IMR-90 (cell line): ENCODE results near the gene VDAC2. TPM values are rescaled to one million over a fixed set of nuclear protein-coding genes. Genes with fewer than 3 reads are reported as not detected.

Experiments used
- ATAC-seq: fragments of 200-7000 bp; cut with Tn5 transposase; 2 replicates; pipeline ENCODE4 v1.9.1; 2020; ENCODE audit warnings: low read depth, mild to moderate bottlenecking, moderate library complexity
- BruUV-seq: library from RNA; stranded (reverse); fragments of 400-500 nt; replicated peaks from 2 replicates; lab custom pipeline; 2021; lab: Mats Ljungman, UMichigan
- CTCF ChIA-PET: fragments of 300-600 bp; formaldehyde crosslinking; extraction: SDS; loops from one replicate; lab custom pipeline; 2021; ENCODE audit warnings: antibody characterized with exemption; lab: Yijun Ruan, JAX
- POLR2A ChIA-PET: fragments of 300-600 bp; sonication (Branson Sonifier 250); formaldehyde crosslinking; loops from one replicate; lab custom pipeline; 2022; ENCODE audit warnings: antibody characterized with exemption; ENCODE audit not compliant: unreplicated experiment; lab: Charles Lee
- DNase-seq: peaks from one replicate; pipeline ENCODE4 v3.0.0; 2013
- H2AFZ ChIP-seq: replicated peaks from 2 replicates; pipeline ENCODE3; 2013; ENCODE audit warnings: low read length, mild to moderate bottlenecking; ENCODE audit not compliant: poor library complexity
- H2AK5ac ChIP-seq: 2 replicates; pipeline ENCODE4 v1.6.1; 2013; ENCODE audit warnings: low read depth, low read length, inconsistent platforms
- H2AK9ac ChIP-seq: replicated peaks from 2 replicates; pipeline ENCODE3; 2013; ENCODE audit warnings: mild to moderate bottlenecking, low read depth, low read length, moderate library complexity; ENCODE audit not compliant: poor library complexity
- H2BK120ac ChIP-seq: 2 replicates; pipeline ENCODE4 v1.6.1; 2013; ENCODE audit warnings: low read depth, low read length, inconsistent platforms
- H2BK15ac ChIP-seq: 3 replicates; pipeline ENCODE4 v1.6.1; 2013; ENCODE audit warnings: low read depth, low read length, inconsistent platforms
- H2BK20ac ChIP-seq: 2 replicates; pipeline ENCODE4 v1.6.1; 2013; ENCODE audit warnings: low read depth, mild to moderate bottlenecking, inconsistent platforms, low read length, moderate library complexity
- H2BK5ac ChIP-seq: 2 replicates; pipeline ENCODE4 v1.6.1; 2013; ENCODE audit warnings: mild to moderate bottlenecking, low read depth, low read length, inconsistent platforms; ENCODE audit not compliant: poor library complexity, severe bottlenecking
- H3K14ac ChIP-seq: replicated peaks from 2 replicates; pipeline ENCODE4 v1.6.1; 2013; ENCODE audit warnings: low read depth, low read length, inconsistent platforms
- H3K18ac ChIP-seq: 2 replicates; pipeline ENCODE4 v1.6.1; 2013; ENCODE audit warnings: low read depth, low read length, control low read depth
- H3K23ac ChIP-seq: 2 replicates; pipeline ENCODE4 v1.6.1; 2013; ENCODE audit warnings: low read depth, low read length, inconsistent platforms
- H3K27ac ChIP-seq: 2 replicates; pipeline ENCODE4 v1.5.1; 2013; ENCODE audit warnings: mild to moderate bottlenecking, control low read depth, low read length; ENCODE audit not compliant: insufficient read depth
- H3K27me3 ChIP-seq: 2 replicates; pipeline ENCODE4 v1.6.1; 2013; ENCODE audit warnings: low read length; ENCODE audit not compliant: control insufficient read depth, insufficient read depth
- H3K36me3 ChIP-seq: 2 replicates; pipeline ENCODE4 v1.6.1; 2013; ENCODE audit warnings: low read length, mixed read lengths; ENCODE audit not compliant: control insufficient read depth, insufficient read depth
- H3K4ac ChIP-seq: 2 replicates; pipeline ENCODE4 v1.6.1; 2013; ENCODE audit warnings: low read depth, low read length, inconsistent platforms
- H3K4me1 ChIP-seq: 2 replicates; pipeline ENCODE4 v1.6.1; 2013; ENCODE audit warnings: low read length, mixed read lengths; ENCODE audit not compliant: control insufficient read depth, insufficient read depth
- H3K4me2 ChIP-seq: 2 replicates; pipeline ENCODE4 v1.6.1; 2013; ENCODE audit warnings: low read depth, mild to moderate bottlenecking, control low read depth, low read length, moderate library complexity
- H3K4me3 ChIP-seq: 2 replicates; pipeline ENCODE4 v1.5.1; 2013; ENCODE audit warnings: low read depth, mild to moderate bottlenecking, control low read depth, low read length, moderate library complexity; ENCODE audit not compliant: insufficient read depth
- H3K56ac ChIP-seq: 2 replicates; pipeline ENCODE4 v1.6.1; 2013; ENCODE audit warnings: low read length, inconsistent platforms; ENCODE audit not compliant: insufficient read depth; ENCODE audit errors: extremely low read depth
- H3K79me1 ChIP-seq, 2 experiments: 2 replicates each; pipeline ENCODE4 v1.6.1; 2013; ENCODE audit warnings: low read length in 2 of 2, inconsistent platforms in 1 of 2, low read depth in 1 of 2
- H3K9ac ChIP-seq: 2 replicates; pipeline ENCODE4 v1.6.1; 2013; ENCODE audit warnings: low read depth, low read length, control low read depth
- H3K9me1 ChIP-seq: 2 replicates; pipeline ENCODE4 v1.6.1; 2013; ENCODE audit warnings: low read length, inconsistent platforms; ENCODE audit not compliant: insufficient read depth
- H3K9me3 ChIP-seq: 2 replicates; pipeline ENCODE4 v1.6.1; 2013; ENCODE audit warnings: low read length; ENCODE audit not compliant: control insufficient read depth, insufficient read depth
- H4K20me1 ChIP-seq: 2 replicates; pipeline ENCODE4 v1.6.1; 2013; ENCODE audit warnings: low read length, inconsistent platforms; ENCODE audit not compliant: insufficient read depth
- H4K5ac ChIP-seq: 2 replicates; pipeline ENCODE4 v1.6.1; 2013; ENCODE audit warnings: mild to moderate bottlenecking, low read depth, low read length, control low read depth
- H4K8ac ChIP-seq, 2 experiments: 2 replicates each; pipeline ENCODE4 v1.6.1; 2013; ENCODE audit warnings: low read depth in 2 of 2, low read length in 2 of 2, control low read depth in 1 of 2, inconsistent platforms in 1 of 2
- H4K91ac ChIP-seq: 2 replicates; pipeline ENCODE4 v1.6.1; 2013; ENCODE audit warnings: low read depth, low read length, inconsistent platforms; ENCODE audit not compliant: insufficient read depth
- NFE2L2 ChIP-seq: fragments of 150-350 bp; IDR thresholded peaks from 2 replicates; pipeline ENCODE4 v1.6.1; 2016; ENCODE audit warnings: low read depth, mild to moderate bottlenecking, low read length
- POLR2A ChIP-seq: IDR thresholded peaks from 2 replicates; pipeline ENCODE4 v1.6.1; 2012; ENCODE audit warnings: mild to moderate bottlenecking, low read depth, low read length
- WGBS, 2 experiments: methylation state at CpG; one replicate each; pipeline versions ENCODE4 v1.1.5 to v1.1.7; 2013; ENCODE audit warnings: missing lambda C conversion rate in 2 of 2; ENCODE audit not compliant: insufficient read length in 1 of 2; ENCODE audit errors: extremely low coverage in 2 of 2; 5-methylcytosine and 5-hydroxymethylcytosine counted together
- dilution Hi-C: fragments of 300-500 bp; cut with HindIII; formaldehyde crosslinking; loops from one replicate; pipeline ENCODE4 v1.14.3; 2018; ENCODE audit warnings: low sequenced_read_pairs; ENCODE audit not compliant: unreplicated experiment
- in situ Hi-C: fragments of 300-500 bp; cut with MboI; formaldehyde crosslinking; loops from 3 replicates; pipeline ENCODE4 v1.14.3; 2019; ENCODE audit warnings: low sequenced_read_pairs, inconsistent platforms, mixed read lengths
- intact Hi-C: fragments of 100-400 bp; cut with micrococcal nuclease; formaldehyde crosslinking; loops from 2 replicates; pipeline ENCODE4 v1.10.0; 2022
- polyA plus RNA-seq, 3 experiments: library from polyadenylated mRNA; depleted of rRNA; stranded (reverse); fragments of >200 nt; gene quantifications; 2 replicates each; pipeline ENCODE4 v1.2.3, GENCODE V29; 2012; ENCODE audit warnings: low replicate concordance in 1 of 3
- total RNA-seq: library from RNA; depleted of rRNA; stranded (reverse); fragments of >200 nt; gene quantifications from 2 replicates; pipeline ENCODE4 v1.2.3, GENCODE V29; 2012
- TF ChIP-seq, protein P1 (sequence below): fragments of 150-350 bp; IDR thresholded peaks from 2 replicates; pipeline ENCODE4 v1.6.1; 2016; ENCODE audit warnings: low read depth, mild to moderate bottlenecking, low read length, moderate library complexity, borderline replicate concordance
- TF ChIP-seq, protein P2 (sequence below): fragments of 150-350 bp; IDR thresholded peaks from 2 replicates; pipeline ENCODE4 v1.6.1; 2017; ENCODE audit warnings: mild to moderate bottlenecking, antibody characterized with exemption, low read length, low read depth

Gene VDAC2
- total and polyA plus RNA-seq, 2 of the 4 experiments (the other 2 are of a cell fraction), result 122 to 139 TPM

DNA sequence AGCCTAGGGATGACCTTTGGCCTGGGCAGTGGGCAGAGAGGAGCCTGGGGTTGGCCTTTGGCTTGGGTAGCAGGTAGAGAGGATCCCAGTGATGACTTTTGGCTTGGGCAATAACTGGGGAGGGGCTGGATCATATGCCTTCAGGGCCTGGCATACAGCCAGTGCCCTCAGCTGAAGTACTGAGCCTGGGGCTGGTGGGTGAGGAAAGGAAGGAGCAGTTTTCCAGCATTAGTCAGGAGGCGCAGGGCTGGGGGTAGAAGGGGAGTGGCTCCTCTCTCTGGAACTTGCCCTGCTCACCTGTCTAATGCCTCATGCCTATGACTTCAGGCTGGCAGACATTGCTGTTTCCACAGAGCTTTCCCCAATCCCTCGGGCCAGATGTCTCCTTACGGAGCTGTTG lies 40.3 kb downstream of the VDAC2 start:
- dilution Hi-C loops (no loop called here), intact Hi-C loops (no loop called here), in situ Hi-C loops (no loop called here)
- TF ChIP-seq, protein P1, sequence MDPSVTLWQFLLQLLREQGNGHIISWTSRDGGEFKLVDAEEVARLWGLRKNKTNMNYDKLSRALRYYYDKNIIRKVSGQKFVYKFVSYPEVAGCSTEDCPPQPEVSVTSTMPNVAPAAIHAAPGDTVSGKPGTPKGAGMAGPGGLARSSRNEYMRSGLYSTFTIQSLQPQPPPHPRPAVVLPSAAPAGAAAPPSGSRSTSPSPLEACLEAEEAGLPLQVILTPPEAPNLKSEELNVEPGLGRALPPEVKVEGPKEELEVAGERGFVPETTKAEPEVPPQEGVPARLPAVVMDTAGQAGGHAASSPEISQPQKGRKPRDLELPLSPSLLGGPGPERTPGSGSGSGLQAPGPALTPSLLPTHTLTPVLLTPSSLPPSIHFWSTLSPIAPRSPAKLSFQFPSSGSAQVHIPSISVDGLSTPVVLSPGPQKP, result no peak
- TF ChIP-seq, protein P2, sequence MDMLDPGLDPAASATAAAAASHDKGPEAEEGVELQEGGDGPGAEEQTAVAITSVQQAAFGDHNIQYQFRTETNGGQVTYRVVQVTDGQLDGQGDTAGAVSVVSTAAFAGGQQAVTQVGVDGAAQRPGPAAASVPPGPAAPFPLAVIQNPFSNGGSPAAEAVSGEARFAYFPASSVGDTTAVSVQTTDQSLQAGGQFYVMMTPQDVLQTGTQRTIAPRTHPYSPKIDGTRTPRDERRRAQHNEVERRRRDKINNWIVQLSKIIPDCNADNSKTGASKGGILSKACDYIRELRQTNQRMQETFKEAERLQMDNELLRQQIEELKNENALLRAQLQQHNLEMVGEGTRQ, result no peak
- TF ChIP-seq POLR2A, result no peak
- no peak for TF ChIP-seq NFE2L2
- ATAC-seq (no peak), DNase-seq (no peak)
- no peaks in the 10 kb centered on the region for H3K36me3 ChIP-seq
- no peak overlapping the region for H4K8ac ChIP-seq
- ChIA-PET POLR2A (no interaction called here), CTCF (no interaction called here)
- no TSS peak for BruUV-seq
- no peak overlapping the region for H2AK9ac ChIP-seq
- WGBS, 2 experiments, result no CpG with 5 or more reads among the region's 3 CpGs
- H3K14ac ChIP-seq, result no peak overlapping the region
- H3K27ac ChIP-seq, result no peak overlapping the region
- no peaks in the 10 kb centered on the region for H4K20me1 ChIP-seq
- H3K4me1 ChIP-seq, result no peaks in the 10 kb centered on the region
- no peak overlapping the region for H4K5ac ChIP-seq
- H3K4me2 ChIP-seq, result no peak overlapping the region
- H3K4ac ChIP-seq, result no peak overlapping the region
- no peak overlapping the region for H2BK20ac ChIP-seq
- H3K27me3 ChIP-seq, result no peaks in the 10 kb centered on the region
- H3K9me1 ChIP-seq, result no peaks in the 10 kb centered on the region
- peaks cover 16% of the 10 kb centered on the region for H3K9me3 ChIP-seq
- no peak overlapping the region for H3K9ac ChIP-seq
- H3K79me1 ChIP-seq, result no peaks in the 10 kb centered on the region
- no peak overlapping the region for H2BK5ac ChIP-seq
- H2AK5ac ChIP-seq, result no peak overlapping the region
- H4K91ac ChIP-seq, result no peak overlapping the region
- H3K23ac ChIP-seq, result no peak overlapping the region
- no peak overlapping the region for H3K56ac ChIP-seq
- no peak overlapping the region for H2AFZ ChIP-seq
- H2BK120ac ChIP-seq, result no peak overlapping the region
- no peak overlapping the region for H3K18ac ChIP-seq
- no peak overlapping the region for H3K4me3 ChIP-seq
- no peak overlapping the region for H2BK15ac ChIP-seq
